Natural killer cell treated with Interleukin-12 subunit alpha and Interleukin-12 subunit beta and Interleukin-15 and Interleukin-18, amount 100 ng/mL, for 72 hours (primary cell): Measurements from ENCODE around the gene CYP2A13. TPM values are rescaled to one million over a fixed set of nuclear protein-coding genes. Genes with fewer than 3 reads are reported as not detected.
"Not testable (repeated sequence)": the region's sequence is repeated elsewhere in the genome, so short reads cannot be mapped to it uniquely, and the experiment has no call there.

Experiments
- ATAC-seq, 2 donors: fragments of 150-1000 bp; cut with Tn5 transposase in 1 of 2; sonication (Bioruptor Pico), chemical (Tn5 transposase) in 1 of 2; 2 replicates each; pipeline ENCODE4 v1.10.0; 2021
- DNase-seq: peaks from one replicate; pipeline ENCODE4 v3.0.0; 2022; ENCODE audit warnings: low spot score
- H3K27ac Mint-ChIP-seq, 2 donors: 1 replicate in 1 of 2; 2 replicates in 1 of 2; pipeline ENCODE4 v1.8.0; 2022; ENCODE audit warnings: mixed read lengths in 2 of 2, mild to moderate bottlenecking in 1 of 2, moderate library complexity in 1 of 2
- H3K27me3 Mint-ChIP-seq, 2 donors: 1 replicate in 1 of 2; 2 replicates in 1 of 2; pipeline ENCODE4 v1.8.0; 2022; ENCODE audit warnings: mixed read lengths in 2 of 2
- H3K36me3 Mint-ChIP-seq: one replicate; pipeline ENCODE4 v1.8.0; 2022; ENCODE audit warnings: mixed read lengths
- H3K4me1 Mint-ChIP-seq, 2 donors: 1 replicate in 1 of 2; 2 replicates in 1 of 2; pipeline ENCODE4 v1.8.0; 2022; ENCODE audit warnings: low read depth in 2 of 2, mixed read lengths in 2 of 2, mild to moderate bottlenecking in 1 of 2
- H3K4me3 Mint-ChIP-seq: one replicate; pipeline ENCODE4 v1.8.0; 2022; ENCODE audit warnings: mixed read lengths
- H3K9me3 Mint-ChIP-seq: 2 replicates; pipeline ENCODE4 v1.8.0; 2022; ENCODE audit warnings: mixed read lengths
- total RNA-seq, 2 donors: library from RNA; stranded (reverse); gene quantifications; one replicate each; pipeline ENCODE4 v1.2.3, GENCODE V29; 2022

Gene CYP2A13, protein sequence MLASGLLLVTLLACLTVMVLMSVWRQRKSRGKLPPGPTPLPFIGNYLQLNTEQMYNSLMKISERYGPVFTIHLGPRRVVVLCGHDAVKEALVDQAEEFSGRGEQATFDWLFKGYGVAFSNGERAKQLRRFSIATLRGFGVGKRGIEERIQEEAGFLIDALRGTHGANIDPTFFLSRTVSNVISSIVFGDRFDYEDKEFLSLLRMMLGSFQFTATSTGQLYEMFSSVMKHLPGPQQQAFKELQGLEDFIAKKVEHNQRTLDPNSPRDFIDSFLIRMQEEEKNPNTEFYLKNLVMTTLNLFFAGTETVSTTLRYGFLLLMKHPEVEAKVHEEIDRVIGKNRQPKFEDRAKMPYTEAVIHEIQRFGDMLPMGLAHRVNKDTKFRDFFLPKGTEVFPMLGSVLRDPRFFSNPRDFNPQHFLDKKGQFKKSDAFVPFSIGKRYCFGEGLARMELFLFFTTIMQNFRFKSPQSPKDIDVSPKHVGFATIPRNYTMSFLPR
- total RNA-seq = not detected

DNA sequence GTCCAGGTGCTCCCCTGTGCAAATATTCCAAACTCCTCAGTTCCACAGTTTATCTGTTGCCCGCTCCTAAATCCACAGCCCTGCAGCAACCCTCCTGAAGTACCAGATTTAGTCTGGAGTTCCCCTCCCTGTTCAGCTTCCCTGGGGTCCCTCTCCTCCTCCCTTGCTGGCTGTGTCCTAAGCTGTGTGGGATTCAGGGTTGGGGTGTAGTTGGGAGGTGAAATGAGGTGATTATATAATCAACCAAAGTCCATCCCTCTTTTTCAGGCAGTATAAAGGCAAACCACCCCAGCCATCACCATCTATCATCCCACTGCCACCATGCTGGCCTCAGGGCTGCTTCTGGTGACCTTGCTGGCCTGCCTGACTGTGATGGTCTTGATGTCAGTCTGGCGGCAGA lies at the start of gene CYP2A13:
Gene CYP2A13 (plus strand): TSS at position 301 of the 400 bp plus-strand sequence. CDS start 21 bp downstream, at position 322.
- no peak for DNase-seq
- peaks cover 57 to 62% of the 10 kb centered on the region in 2 donors for H3K27me3 Mint-ChIP-seq
- H3K9me3 Mint-ChIP-seq = no peaks in the 10 kb centered on the region
- H3K4me3 Mint-ChIP-seq = no peak within 1 kb of the TSS
- H3K36me3 Mint-ChIP-seq = no peaks in the 10 kb centered on the region
- peaks cover 9 to 11% of the 10 kb centered on the region in 2 donors for H3K4me1 Mint-ChIP-seq
- H3K27ac Mint-ChIP-seq = no peak within 1 kb of the TSS
- no peak for ATAC-seq

DNA sequence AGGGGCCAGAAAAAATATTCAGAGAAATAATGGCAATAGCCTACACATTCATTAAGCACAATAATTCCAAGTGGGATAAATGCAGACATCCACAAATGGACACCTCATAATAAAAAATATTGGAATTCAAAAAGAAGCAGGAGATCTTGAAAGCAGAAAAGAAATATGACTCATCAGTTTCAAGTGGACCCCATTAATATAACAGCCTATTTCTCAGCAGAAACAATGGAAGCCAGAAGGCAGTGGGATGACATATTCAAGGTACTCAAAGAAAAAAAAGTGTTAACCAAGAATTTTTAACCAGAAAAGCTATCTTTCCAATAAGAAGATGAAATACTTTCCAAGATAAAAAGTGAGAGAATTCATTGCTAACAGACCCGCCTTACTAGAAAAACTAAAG lies 48.4 kb upstream of the CYP2A13 start:
- peaks cover 8 to 12% of the 10 kb centered on the region in 2 donors for H3K27me3 Mint-ChIP-seq
- H3K4me1 Mint-ChIP-seq = no peaks in the 10 kb centered on the region
- H3K4me3 Mint-ChIP-seq = no peak overlapping the region
- H3K36me3 Mint-ChIP-seq = no peaks in the 10 kb centered on the region
- ATAC-seq (no peak), DNase-seq (no peak)
- H3K9me3 Mint-ChIP-seq = no peaks in the 10 kb centered on the region
- no peak overlapping the region for H3K27ac Mint-ChIP-seq

DNA sequence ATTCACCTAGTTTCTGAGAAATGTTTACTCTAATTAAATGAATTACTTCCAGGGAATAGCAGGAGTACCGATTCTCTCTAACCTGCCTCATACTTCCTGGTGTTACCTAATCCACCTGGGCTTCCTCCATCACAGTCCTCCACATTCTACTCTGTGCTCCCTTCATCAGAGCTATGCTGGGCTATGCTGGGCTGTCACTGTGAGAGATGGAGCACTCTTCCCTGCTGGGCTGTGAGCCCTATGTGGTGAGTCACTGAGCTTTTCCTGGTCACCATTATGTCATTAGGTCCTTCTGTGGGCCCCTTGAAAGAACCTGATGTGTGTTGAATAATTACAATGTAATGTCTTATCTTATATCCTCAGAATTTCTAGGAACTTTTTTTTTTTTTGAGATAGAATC lies 43.2 kb upstream of the CYP2A13 start:
- ATAC-seq, H3K36me3 Mint-ChIP-seq, H3K4me3 Mint-ChIP-seq, H3K4me1 Mint-ChIP-seq, H3K9me3 Mint-ChIP-seq, DNase-seq, H3K27ac Mint-ChIP-seq: not testable (repeated sequence)
- H3K27me3 Mint-ChIP-seq = peaks cover 18 to 23% of the 10 kb centered on the region in 2 donors

DNA sequence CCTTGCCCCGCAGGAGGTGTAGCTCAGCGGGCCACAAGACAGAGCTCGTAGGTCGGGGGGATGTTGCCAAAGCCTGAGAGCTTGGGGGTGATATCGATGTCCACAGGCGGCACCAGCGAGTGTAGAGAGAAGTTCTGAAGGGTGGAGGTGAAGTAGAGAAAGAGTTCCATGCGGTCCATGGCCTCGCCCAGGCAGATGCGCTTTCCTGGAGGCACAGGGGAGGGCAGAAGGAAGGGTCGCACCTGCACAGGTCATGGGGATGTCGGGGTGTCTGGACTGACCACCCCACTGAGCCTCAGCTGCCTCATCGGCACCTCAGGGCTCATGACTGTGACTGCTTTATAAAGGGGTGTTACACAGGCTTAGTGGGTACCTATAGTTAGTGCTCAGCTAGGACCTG lies 37.8 kb upstream of the CYP2A13 start:
- DNase-seq = no peak
- no peak overlapping the region for H3K27ac Mint-ChIP-seq
- no peak overlapping the region for H3K4me3 Mint-ChIP-seq
- H3K27me3 Mint-ChIP-seq = peaks cover 39 to 41% of the 10 kb centered on the region in 2 donors
- no peaks in the 10 kb centered on the region for H3K9me3 Mint-ChIP-seq
- no peak for ATAC-seq
- no peaks in the 10 kb centered on the region for H3K36me3 Mint-ChIP-seq
- H3K4me1 Mint-ChIP-seq = no peaks in the 10 kb centered on the region

DNA sequence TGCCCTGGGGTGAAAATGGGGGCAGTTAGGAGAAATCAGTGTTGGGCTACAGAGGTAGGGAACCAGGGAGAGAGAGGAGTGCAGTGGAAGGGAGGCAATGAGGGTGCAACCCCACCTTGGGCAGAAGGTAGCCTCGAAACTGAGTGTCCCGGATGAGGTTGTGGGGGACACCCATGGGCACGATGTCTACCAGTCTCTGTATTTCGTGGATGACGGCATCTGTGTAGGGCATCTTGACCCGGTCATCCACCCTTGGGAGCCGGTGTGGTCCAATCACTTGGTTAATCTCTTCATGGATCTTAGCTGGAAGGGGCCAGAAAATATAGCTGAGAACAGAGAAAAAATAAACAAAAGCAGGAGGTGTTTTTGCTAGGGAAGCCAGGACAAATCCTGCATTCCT lies 36.1 kb upstream of the CYP2A13 start:
- H3K36me3 Mint-ChIP-seq, DNase-seq, H3K9me3 Mint-ChIP-seq, H3K27ac Mint-ChIP-seq, H3K4me1 Mint-ChIP-seq, ATAC-seq, H3K4me3 Mint-ChIP-seq: not testable (repeated sequence)
- H3K27me3 Mint-ChIP-seq = peaks cover 39 to 46% of the 10 kb centered on the region in 2 donors

DNA sequence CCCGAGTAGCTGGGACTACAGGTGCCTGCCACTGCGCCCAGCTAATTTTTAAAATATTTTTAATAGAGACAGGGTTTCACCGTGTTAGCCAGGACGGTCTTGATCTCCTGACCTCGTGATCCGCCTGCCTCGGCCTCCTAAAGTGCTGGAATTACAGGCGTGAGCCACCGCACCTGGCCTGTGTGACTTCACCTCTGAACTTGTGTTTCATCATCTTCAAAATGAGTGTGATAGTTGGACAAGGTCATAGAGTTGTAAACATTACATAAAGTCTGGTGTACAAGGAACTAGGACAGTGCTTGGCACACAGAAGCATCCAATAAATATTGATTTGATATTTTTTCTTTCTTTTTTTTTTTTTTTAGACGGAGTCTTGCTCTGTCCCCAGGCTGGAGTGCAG lies 34.9 kb upstream of the CYP2A13 start:
- not testable (repeated sequence) for ATAC-seq, H3K4me1 Mint-ChIP-seq, H3K9me3 Mint-ChIP-seq, H3K4me3 Mint-ChIP-seq, DNase-seq, H3K36me3 Mint-ChIP-seq, H3K27ac Mint-ChIP-seq
- H3K27me3 Mint-ChIP-seq = peaks cover 36 to 47% of the 10 kb centered on the region in 2 donors

DNA sequence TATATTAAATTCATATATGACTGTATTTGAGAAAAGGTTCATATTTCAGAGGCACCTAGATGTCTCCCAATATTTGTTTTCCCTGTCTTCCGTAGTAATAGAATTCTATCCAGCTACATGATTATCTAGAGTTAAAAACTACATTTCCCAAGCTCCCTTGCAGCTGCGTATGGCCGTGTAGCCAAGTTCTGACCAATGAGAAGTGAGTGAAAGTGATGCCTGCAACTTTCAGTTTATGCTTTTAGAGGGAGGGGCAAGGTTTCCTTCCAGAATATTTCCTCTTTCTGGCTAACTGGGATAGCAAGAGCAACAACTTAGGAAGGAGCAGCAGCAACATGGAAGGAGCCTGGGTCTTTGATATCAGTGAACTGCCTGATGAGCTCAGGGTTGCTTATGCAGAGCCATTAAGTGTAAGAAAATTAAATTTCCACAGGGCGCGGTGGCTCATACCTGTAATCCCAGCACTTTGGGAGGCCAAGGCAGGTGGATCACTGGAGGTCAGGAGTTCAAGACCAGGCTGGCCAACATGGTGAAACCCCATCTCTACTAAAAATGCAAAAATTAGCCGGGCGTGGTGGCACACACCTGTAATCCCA lies 23.2 kb upstream of the CYP2A13 start:
- Mint-ChIP-seq H3K27ac (no peak overlapping the region), H3K36me3 (no peaks in the 10 kb centered on the region), H3K4me3 (no peak overlapping the region), H3K9me3 (no peaks in the 10 kb centered on the region), H3K27me3 (peaks cover 13 to 24% of the 10 kb centered on the region in 2 donors), H3K4me1 (peaks cover 0 to 3% of the 10 kb centered on the region in 2 donors)
- no peak for ATAC-seq
- no peak for DNase-seq

DNA sequence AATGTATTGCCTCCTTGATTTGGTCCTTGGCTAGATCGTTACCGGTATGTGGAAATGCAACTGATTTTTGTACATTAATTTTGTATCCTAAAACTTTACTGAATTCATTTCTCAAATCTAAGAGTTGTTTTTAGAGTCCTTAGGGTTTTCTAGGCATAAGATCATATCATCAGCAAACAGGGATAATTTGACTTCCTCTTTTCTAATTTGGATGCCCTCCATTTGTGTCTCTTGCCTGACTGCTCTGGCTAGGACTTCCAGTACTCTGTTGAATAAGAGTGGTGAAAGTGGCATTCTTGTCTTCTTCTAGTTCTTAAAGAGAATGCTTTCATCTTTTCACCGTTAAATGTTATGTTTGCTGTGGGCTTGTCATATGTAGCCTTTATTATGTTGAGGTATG lies 12.0 kb upstream of the CYP2A13 start:
- DNase-seq (no peak), ATAC-seq (no peak)
- Mint-ChIP-seq H3K27me3 (peaks cover 35 to 40% of the 10 kb centered on the region in 2 donors), H3K4me3 (no peak overlapping the region), H3K4me1 (no peaks in the 10 kb centered on the region), H3K36me3 (peaks cover 12% of the 10 kb centered on the region), H3K27ac (no peak overlapping the region), H3K9me3 (peaks cover 8% of the 10 kb centered on the region)

DNA sequence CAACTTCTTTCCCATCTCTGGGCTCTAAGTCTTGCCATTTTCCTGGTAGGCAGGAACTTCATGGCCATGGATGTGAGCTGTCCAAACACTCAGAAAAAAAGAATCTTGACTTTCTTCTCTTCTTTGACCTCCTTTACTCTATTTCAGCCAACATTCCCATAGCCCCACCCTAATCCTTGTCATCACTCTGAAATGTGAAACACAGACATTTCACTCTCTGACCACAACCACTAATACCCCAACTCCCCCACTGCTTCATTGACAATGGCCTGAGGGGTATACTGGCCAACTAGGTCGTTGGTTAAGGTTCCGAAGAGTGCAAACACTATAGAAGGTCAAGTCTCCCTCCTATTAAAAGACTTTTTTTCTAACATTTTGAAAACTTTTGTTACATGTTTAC lies 4.7 kb upstream of the CYP2A13 start:
- Mint-ChIP-seq H3K27me3 (peaks cover 37 to 42% of the 10 kb centered on the region in 2 donors), H3K36me3 (peaks cover 12% of the 10 kb centered on the region), H3K9me3 (peaks cover 8% of the 10 kb centered on the region), H3K4me3 (no peak overlapping the region), H3K27ac (no peak overlapping the region), H3K4me1 (no peaks in the 10 kb centered on the region)
- no peak for ATAC-seq
- DNase-seq = no peak

DNA sequence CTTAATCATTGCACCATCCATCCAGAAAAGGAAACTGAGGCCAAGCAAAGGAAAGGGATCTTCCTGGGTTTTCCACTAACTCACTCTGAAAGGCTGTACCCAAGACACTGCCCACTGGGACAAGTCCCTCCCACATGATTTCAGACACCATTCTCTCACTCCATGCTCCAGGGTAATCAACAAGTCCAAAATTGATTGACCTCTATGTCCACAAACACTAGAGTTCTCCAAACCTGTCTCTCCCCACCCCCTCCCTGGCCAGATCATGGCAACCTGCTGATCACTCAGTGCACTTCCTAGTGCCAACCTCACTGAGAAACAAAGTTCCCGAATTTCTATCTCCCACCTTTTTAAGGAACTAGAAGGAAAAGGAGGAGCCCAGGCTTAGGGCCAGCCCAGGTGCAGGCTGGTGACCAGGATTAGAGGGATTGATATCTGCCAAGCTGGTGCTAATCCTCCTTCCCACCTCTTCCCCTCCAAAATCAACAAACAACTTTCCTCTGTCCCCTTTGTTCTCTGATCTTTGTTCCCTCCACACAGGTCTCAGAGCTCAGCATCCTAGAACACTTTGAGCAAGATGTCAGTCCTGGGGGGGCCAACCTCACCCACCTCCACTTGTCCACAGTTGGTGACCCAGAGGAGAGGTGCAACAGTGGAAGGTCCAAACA lies 2.4 kb upstream of the CYP2A13 start:
- H3K27ac Mint-ChIP-seq = no peak overlapping the region
- H3K9me3 Mint-ChIP-seq = peaks cover 2% of the 10 kb centered on the region
- peaks cover 9 to 10% of the 10 kb centered on the region in 2 donors for H3K4me1 Mint-ChIP-seq
- DNase-seq = no peak
- H3K27me3 Mint-ChIP-seq = peaks cover 44 to 52% of the 10 kb centered on the region in 2 donors
- H3K36me3 Mint-ChIP-seq = peaks cover 3% of the 10 kb centered on the region
- no peak for ATAC-seq
- H3K4me3 Mint-ChIP-seq = no peak overlapping the region

DNA sequence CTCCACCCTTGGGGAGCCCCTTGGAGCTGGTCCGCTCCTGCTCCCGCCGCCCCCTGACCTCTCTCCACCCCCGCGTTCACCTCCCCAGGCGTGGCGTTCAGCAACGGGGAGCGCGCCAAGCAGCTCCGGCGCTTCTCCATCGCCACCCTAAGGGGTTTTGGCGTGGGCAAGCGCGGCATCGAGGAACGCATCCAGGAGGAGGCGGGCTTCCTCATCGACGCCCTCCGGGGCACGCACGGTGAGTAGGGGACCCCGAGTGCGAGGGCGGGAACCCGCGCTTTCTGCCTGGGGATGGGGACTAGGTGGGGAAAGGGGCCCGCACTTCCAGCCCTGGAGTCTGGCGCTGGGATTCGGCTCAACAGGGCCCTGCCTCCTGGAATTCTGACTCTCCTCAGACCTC lies 1.7 kb downstream of the CYP2A13 start:
- Mint-ChIP-seq H3K27me3 (peaks cover 58 to 65% of the 10 kb centered on the region in 2 donors), H3K9me3 (no peaks in the 10 kb centered on the region), H3K4me1 (peaks cover 9 to 11% of the 10 kb centered on the region in 2 donors), H3K27ac (no peak overlapping the region), H3K36me3 (no peaks in the 10 kb centered on the region), H3K4me3 (no peak overlapping the region)
- ATAC-seq = no peak
- no peak for DNase-seq

DNA sequence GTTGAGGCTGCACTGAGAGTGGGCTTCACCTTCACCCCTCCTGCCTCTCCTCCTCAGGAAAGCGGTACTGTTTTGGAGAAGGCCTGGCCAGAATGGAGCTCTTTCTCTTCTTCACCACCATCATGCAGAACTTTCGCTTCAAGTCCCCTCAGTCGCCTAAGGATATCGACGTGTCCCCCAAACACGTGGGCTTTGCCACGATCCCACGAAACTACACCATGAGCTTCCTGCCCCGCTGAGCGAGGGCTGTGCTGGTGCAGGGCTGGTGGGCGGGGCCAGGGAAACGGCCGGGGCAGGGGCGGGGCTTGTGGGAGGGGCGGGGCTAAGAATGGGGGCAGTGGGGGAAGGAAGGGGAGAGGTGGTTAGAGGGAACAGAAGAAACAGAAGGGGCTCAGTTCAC lies 7.5 kb downstream of the CYP2A13 start:
- Mint-ChIP-seq H3K4me3 (no peak overlapping the region), H3K36me3 (no peaks in the 10 kb centered on the region), H3K27me3 (peaks cover 33 to 41% of the 10 kb centered on the region in 2 donors), H3K27ac (no peak overlapping the region), H3K4me1 (peaks cover 2 to 5% of the 10 kb centered on the region in 2 donors), H3K9me3 (no peaks in the 10 kb centered on the region)
- ATAC-seq (peak; percentile 65 to 78), DNase-seq (no peak)

DNA sequence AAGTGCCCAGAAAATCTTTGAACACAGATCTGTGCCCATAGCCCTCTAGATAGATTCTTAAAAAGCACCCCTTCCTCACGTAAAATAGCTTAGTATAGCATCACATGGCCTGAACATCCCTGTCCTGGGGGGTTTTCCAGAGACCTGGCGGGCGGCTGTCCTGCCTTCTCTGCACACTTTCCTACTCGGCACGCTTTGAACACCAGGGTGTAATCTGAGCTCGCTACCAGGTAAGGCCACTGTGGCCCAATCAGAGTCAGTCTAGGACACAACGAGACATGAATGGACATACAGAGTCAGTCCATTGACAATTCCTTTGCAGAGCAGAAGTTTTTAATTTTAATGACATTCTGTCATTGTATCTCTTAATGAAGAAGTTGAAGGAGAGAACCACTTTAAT lies 8.1 kb downstream of the CYP2A13 start:
- Mint-ChIP-seq H3K4me1 (peaks cover 0 to 2% of the 10 kb centered on the region in 2 donors), H3K36me3 (peaks cover 4% of the 10 kb centered on the region), H3K27ac (no peak overlapping the region), H3K9me3 (peaks cover 4% of the 10 kb centered on the region), H3K4me3 (no peak overlapping the region), H3K27me3 (peaks cover 27 to 34% of the 10 kb centered on the region in 2 donors)
- no peak for ATAC-seq
- no peak for DNase-seq

DNA sequence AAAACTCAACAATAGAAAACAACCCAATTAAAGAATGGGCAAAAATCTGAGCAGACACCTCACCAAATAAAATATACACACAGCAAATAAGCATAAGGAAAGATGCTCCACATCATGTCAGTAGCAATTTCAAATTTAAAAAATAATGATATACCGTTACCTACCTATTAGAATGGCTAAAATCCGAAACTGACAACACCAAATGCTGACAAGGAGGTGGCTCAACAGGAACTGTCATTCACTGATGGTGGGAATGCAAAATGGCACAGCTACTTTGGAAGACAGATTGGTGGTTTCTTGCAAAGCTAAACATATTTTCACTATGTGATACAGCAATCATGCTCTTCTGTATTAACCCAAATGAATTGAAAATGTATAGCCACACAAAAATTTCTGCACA lies 9.1 kb downstream of the CYP2A13 start:
- no peak overlapping the region for H3K4me3 Mint-ChIP-seq
- H3K4me1 Mint-ChIP-seq = peaks cover 0 to 5% of the 10 kb centered on the region in 2 donors
- ATAC-seq (no peak), DNase-seq (no peak)
- peaks cover 14% of the 10 kb centered on the region for H3K36me3 Mint-ChIP-seq
- H3K9me3 Mint-ChIP-seq = peaks cover 10% of the 10 kb centered on the region
- H3K27me3 Mint-ChIP-seq = peaks cover 25 to 26% of the 10 kb centered on the region in 2 donors
- H3K27ac Mint-ChIP-seq = no peak overlapping the region
